HEK293T (cell line): ENCODE results near the gene PDE8A.

ENCODE experiments used
- CTCF ChIA-PET: fragments of 350-600 bp; formaldehyde crosslinking; extraction: SDS; loops from one replicate; lab custom pipeline; 2021; ENCODE audit warnings: antibody characterized with exemption, inconsistent platforms; lab: Yijun Ruan, JAX
- POLR2A ChIA-PET: fragments of 350-600 bp; formaldehyde crosslinking; extraction: SDS; loops from one replicate; lab custom pipeline; 2020; ENCODE audit warnings: antibody characterized with exemption, inconsistent platforms; lab: Yijun Ruan, JAX
- DNase-seq: peaks from one replicate; pipeline ENCODE4 v3.0.0; 2012; ENCODE audit warnings: mixed read lengths; ENCODE audit errors: extremely low spot score
- ARNT ChIP-seq: fragments of 450-650 bp; IDR thresholded peaks from 2 replicates; pipeline ENCODE4 v1.6.1; 2017; ENCODE audit warnings: mild to moderate bottlenecking
- BHLHE40 ChIP-seq: fragments of 450-650 bp; IDR thresholded peaks from 2 replicates; pipeline ENCODE4 v1.6.1; 2016; ENCODE audit warnings: mild to moderate bottlenecking, moderate library complexity, borderline replicate concordance
- CTBP1 ChIP-seq: fragments of 450-650 bp; IDR thresholded peaks from 2 replicates; pipeline ENCODE4 v1.6.1; 2016; ENCODE audit warnings: borderline replicate concordance
- ELF4 ChIP-seq: fragments of 450-650 bp; IDR thresholded peaks from 2 replicates; pipeline ENCODE4 v1.6.1; 2017; ENCODE audit warnings: antibody characterized with exemption
- FOXA1 ChIP-seq: fragments of 450-650 bp; IDR thresholded peaks from 2 replicates; pipeline ENCODE4 v1.6.1; 2016; ENCODE audit warnings: mild to moderate bottlenecking
- FOXK2 ChIP-seq: fragments of 450-650 bp; IDR thresholded peaks from 2 replicates; pipeline ENCODE4 v1.6.1; 2016; ENCODE audit warnings: mild to moderate bottlenecking
- FOXM1 ChIP-seq: fragments of 450-650 bp; IDR thresholded peaks from 2 replicates; pipeline ENCODE4 v1.6.1; 2017; ENCODE audit warnings: mild to moderate bottlenecking, borderline replicate concordance
- HDGF ChIP-seq: fragments of 450-650 bp; IDR thresholded peaks from 2 replicates; pipeline ENCODE4 v1.6.1; 2017; ENCODE audit warnings: antibody characterized with exemption, borderline replicate concordance
- L3MBTL2 ChIP-seq: fragments of 450-650 bp; conservative IDR thresholded peaks from 2 replicates; pipeline ENCODE4 v1.6.1; 2016; ENCODE audit warnings: mild to moderate bottlenecking
- LEF1 ChIP-seq: fragments of 450-650 bp; IDR thresholded peaks from 2 replicates; pipeline ENCODE4 v1.6.1; 2017; ENCODE audit warnings: mild to moderate bottlenecking, borderline replicate concordance
- NFRKB ChIP-seq: fragments of 450-650 bp; IDR thresholded peaks from 2 replicates; pipeline ENCODE4 v1.6.1; 2016; ENCODE audit warnings: mild to moderate bottlenecking, moderate library complexity
- PKNOX1 ChIP-seq: fragments of 450-650 bp; IDR thresholded peaks from 2 replicates; pipeline ENCODE4 v1.6.1; 2016
- SP1 ChIP-seq: fragments of 450-650 bp; IDR thresholded peaks from 2 replicates; pipeline ENCODE4 v1.6.1; 2017
- SUZ12 ChIP-seq: fragments of 450-650 bp; IDR thresholded peaks from 2 replicates; pipeline ENCODE4 v1.6.1; 2016; ENCODE audit warnings: mild to moderate bottlenecking
- TARDBP ChIP-seq: fragments of 450-650 bp; IDR thresholded peaks from 2 replicates; pipeline ENCODE4 v1.6.1; 2016
- ZNF384 ChIP-seq: fragments of 450-650 bp; IDR thresholded peaks from 2 replicates; pipeline ENCODE4 v1.6.1; 2016

PDE8A gene

GRCh38 chr15:84950570-84951111 lies 31.0 kb upstream of the PDE8A start:
- POLR2A ChIA-PET: no interaction called here
- CTCF ChIA-PET: interaction anchor here (1.0 to 1.5 kb wide), 3 partner anchors 22 to 30 kb away, joined by 3 read pairs; no protein-coding TSS in a partner anchor
- TF ChIP-seq ARNT (no peak), ELF4 (no peak), PKNOX1 (no peak), FOXA1 (no peak), FOXM1 (no peak), NFRKB (no peak), L3MBTL2 (no peak), ZNF384 (no peak), SP1 (no peak), TARDBP (no peak), CTBP1 (no peak), FOXK2 (no peak), LEF1 (no peak), SUZ12 (no peak), HDGF (no peak)
- DNase-seq: no peak

GRCh38 chr15:84951736-84952135 lies 29.9 kb upstream of the PDE8A start:
- POLR2A ChIA-PET: no interaction called here

DNA sequence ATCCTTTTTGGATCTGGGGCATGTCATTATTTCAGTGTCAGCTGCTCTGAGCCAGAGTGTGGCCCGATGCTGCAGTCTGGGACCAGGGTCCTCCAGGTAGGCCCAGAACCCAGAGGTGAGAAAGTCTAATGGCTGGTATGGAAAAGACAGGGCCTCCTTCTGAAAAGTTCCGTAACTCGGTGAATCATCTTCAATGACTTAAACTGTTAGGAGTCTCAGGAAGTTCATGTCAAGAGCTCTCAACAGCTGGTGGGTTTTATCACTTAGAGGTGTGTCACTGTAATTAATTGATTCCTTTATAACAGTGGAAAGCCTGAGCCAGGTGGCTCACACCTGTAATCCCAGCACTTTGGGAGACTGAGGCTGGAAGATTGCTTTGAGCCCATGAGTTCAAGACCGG lies 28.5 kb upstream of the PDE8A start:
- DNase-seq: no peak
- TF ChIP-seq SP1 (no peak), SUZ12 (no peak), ZNF384 (no peak), NFRKB (no peak), ARNT (no peak), LEF1 (no peak), HDGF (no peak), FOXA1 (no peak), L3MBTL2 (no peak), ELF4 (no peak)
- ChIA-PET POLR2A (no interaction called here), CTCF (interaction anchor here (0.7 to 2.7 kb wide), 4 partner anchors 42 to 272 kb away, joined by 3 to 7 read pairs (median 4); no protein-coding TSS in a partner anchor)

More at GRCh38 chr15:84951736-84952135, 29.9 kb upstream of the PDE8A start:
- TF ChIP-seq SP1 (no peak), HDGF (no peak), FOXA1 (no peak), SUZ12 (no peak), NFRKB (no peak), TARDBP (no peak), FOXM1 (no peak), ELF4 (no peak), L3MBTL2 (no peak), FOXK2 (no peak), LEF1 (no peak), CTBP1 (no peak), BHLHE40 (no peak), ZNF384 (no peak), ARNT (no peak), PKNOX1 (no peak)
- CTCF ChIA-PET: interaction anchor here (1.0 to 2.7 kb wide), 3 partner anchors 26 to 93 kb away, joined by 3 to 7 read pairs (median 3); no protein-coding TSS in a partner anchor
- DNase-seq: no peak

- no peak for DNase-seq
- TF ChIP-seq FOXA1 (no peak), FOXK2 (no peak), LEF1 (no peak), PKNOX1 (no peak), L3MBTL2 (no peak), TARDBP (no peak), ELF4 (no peak), ZNF384 (no peak), BHLHE40 (no peak), HDGF (no peak), ARNT (no peak)
- ChIA-PET CTCF (interaction anchor here (0.7 to 2.7 kb wide), 3 partner anchors 53 to 273 kb away, joined by 3 to 7 read pairs (median 4); no protein-coding TSS in a partner anchor), POLR2A (no interaction called here)
Measured at GRCh38 chr15:84953726-84954125, 27.9 kb upstream of the PDE8A start.

DNA sequence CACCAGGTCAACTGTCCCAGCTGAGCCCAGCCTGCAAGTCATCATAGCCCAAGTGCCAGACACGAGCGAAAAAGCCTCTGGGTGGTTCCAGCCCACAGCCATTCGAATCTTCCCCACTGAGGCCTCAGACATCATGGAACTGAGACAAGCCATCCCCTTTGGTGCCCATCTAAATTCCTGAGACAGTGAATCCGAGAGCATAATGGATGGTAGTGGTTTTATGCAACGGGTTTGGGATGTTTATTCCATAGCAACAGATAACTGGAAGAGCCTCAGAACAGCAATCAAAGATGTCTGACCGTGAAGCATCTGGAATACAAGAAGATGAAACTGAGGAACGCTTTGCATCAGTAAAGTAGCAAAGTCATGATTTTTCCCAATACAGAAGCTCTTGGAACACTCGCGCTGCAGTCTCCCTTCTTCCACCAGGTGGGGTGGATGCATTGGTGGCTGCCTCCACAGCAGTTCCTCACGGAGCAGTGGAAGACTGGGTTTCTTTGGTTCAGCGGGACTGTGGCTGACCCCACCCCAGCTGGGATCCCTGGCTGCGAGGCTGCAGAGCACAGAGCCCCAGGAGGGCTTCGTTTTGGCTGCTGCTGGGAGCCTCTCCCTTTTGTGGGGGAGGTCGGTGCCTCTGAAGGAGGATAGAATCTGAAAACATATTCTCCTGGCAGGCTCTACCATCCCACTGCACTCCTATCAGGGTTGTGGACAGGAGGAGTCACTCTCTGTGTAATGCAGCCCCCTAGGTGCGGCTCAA lies 26.4 kb upstream of the PDE8A start:
- ChIA-PET CTCF (interaction anchor here (0.5 to 1.5 kb wide), 7 partner anchors 25 to 91 kb away, joined by 3 to 6 read pairs (median 5); no protein-coding TSS in a partner anchor), POLR2A (interaction anchor here (1.8 kb wide), 1 partner anchor 55 kb away, joined by 6 read pairs; no protein-coding TSS in a partner anchor)
- peak; percentile 84 for DNase-seq
- TF ChIP-seq TARDBP (no peak), ELF4 (no peak), ZNF384 (no peak), NFRKB (no peak), L3MBTL2 (no peak), HDGF (no peak), FOXM1 (no peak)
